Measurements from ENCODE around the gene ADH4.
"Not testable (repeated sequence)": the region's sequence is repeated elsewhere in the genome, so short reads cannot be mapped to it uniquely, and the experiment has no call there.

ADH4 gene

GRCh38 chr4:99100876-99101275 is 43.2 kb downstream of the ADH4 start:
- TF ChIP-seq EZH2 (IDR thresholded peaks at IDR 0.05; ENCODE audit: borderline replicate concordance, low read length) (no peak), CTCF (IDR thresholded peaks at IDR 0.05; ENCODE audit: low read length) (no peak)
- Histone ChIP-seq H3K36me3 (ENCODE audit: insufficient read depth, low read length) (no peaks in the 10 kb centered on the region), H3K27me3 (ENCODE audit: insufficient read depth, low read length) (no peaks in the 10 kb centered on the region), H3K79me2 (ENCODE audit: insufficient read depth, low read length) (no peaks in the 10 kb centered on the region), H3K27ac (ENCODE audit: low read depth, low read length, poor library complexity, severe bottlenecking) (no peak overlapping the region), H4K20me1 (ENCODE audit: insufficient read depth, low read length) (no peaks in the 10 kb centered on the region), H3K4me3 (ENCODE audit: low read depth, low read length, poor library complexity, severe bottlenecking) (no peak overlapping the region), H3K9me3 (ENCODE audit: low read length) (no peaks in the 10 kb centered on the region), H2AFZ (ENCODE audit: low read length) (no peak overlapping the region), H3K4me2 (ENCODE audit: low read length) (no peak overlapping the region), H3K9ac (ENCODE audit: low read length) (no peak overlapping the region), H3K4me1 (ENCODE audit: insufficient read depth, low read length, severe bottlenecking) (no peaks in the 10 kb centered on the region), H3F3A (ENCODE audit: insufficient read depth, low read length) (no peaks in the 10 kb centered on the region), H3K9me2 (ENCODE audit: low read depth, low read length) (no peaks in the 10 kb centered on the region)

- not testable (repeated sequence) for H3K4me2 ChIP-seq (ENCODE audit: low read length); H4K20me1 ChIP-seq (ENCODE audit: insufficient read depth, low read length); H3K27ac ChIP-seq (ENCODE audit: low read depth, low read length, poor library complexity, severe bottlenecking); H3K9ac ChIP-seq (ENCODE audit: low read length); H3K36me3 ChIP-seq (ENCODE audit: insufficient read depth, low read length); H3F3A ChIP-seq (ENCODE audit: insufficient read depth, low read length); H2AFZ ChIP-seq (ENCODE audit: low read length); H3K27me3 ChIP-seq (ENCODE audit: insufficient read depth, low read length); H3K9me2 ChIP-seq (ENCODE audit: low read depth, low read length); H3K4me1 ChIP-seq (ENCODE audit: insufficient read depth, low read length, severe bottlenecking); H3K4me3 ChIP-seq (ENCODE audit: low read depth, low read length, poor library complexity, severe bottlenecking); H3K79me2 ChIP-seq (ENCODE audit: insufficient read depth, low read length); H3K9me3 ChIP-seq (ENCODE audit: low read length)
Observed at GRCh38 chr4:99099814-99100213, 44.3 kb downstream of the ADH4 start.

GRCh38 chr4:99099311-99099710 is 44.8 kb downstream of the ADH4 start:
- no peak overlapping the region for H3K9ac ChIP-seq (ENCODE audit: low read length)
- H3K9me3 ChIP-seq (ENCODE audit: low read length): no peaks in the 10 kb centered on the region
- H3K4me1 ChIP-seq (ENCODE audit: insufficient read depth, low read length, severe bottlenecking): no peaks in the 10 kb centered on the region
- no peak overlapping the region for H3K4me3 ChIP-seq (ENCODE audit: low read depth, low read length, poor library complexity, severe bottlenecking)
- H3K36me3 ChIP-seq (ENCODE audit: insufficient read depth, low read length): no peaks in the 10 kb centered on the region
- no peaks in the 10 kb centered on the region for H3F3A ChIP-seq (ENCODE audit: insufficient read depth, low read length)
- H2AFZ ChIP-seq (ENCODE audit: low read length): no peak overlapping the region
- H3K27me3 ChIP-seq (ENCODE audit: insufficient read depth, low read length): no peaks in the 10 kb centered on the region
- H4K20me1 ChIP-seq (ENCODE audit: insufficient read depth, low read length): no peaks in the 10 kb centered on the region
- TF ChIP-seq CTCF (IDR thresholded peaks at IDR 0.05; ENCODE audit: low read length) (no peak), EZH2 (IDR thresholded peaks at IDR 0.05; ENCODE audit: borderline replicate concordance, low read length) (no peak)
- no peaks in the 10 kb centered on the region for H3K9me2 ChIP-seq (ENCODE audit: low read depth, low read length)
- no peak overlapping the region for H3K4me2 ChIP-seq (ENCODE audit: low read length)
- H3K27ac ChIP-seq (ENCODE audit: low read depth, low read length, poor library complexity, severe bottlenecking): no peak overlapping the region
- H3K79me2 ChIP-seq (ENCODE audit: insufficient read depth, low read length): no peaks in the 10 kb centered on the region

GRCh38 chr4:99091841-99092240 is 52.3 kb downstream of the ADH4 start:
- not testable (repeated sequence) for H3K9me2 ChIP-seq (ENCODE audit: low read depth, low read length); H3K9me3 ChIP-seq (ENCODE audit: low read length); H3K4me2 ChIP-seq (ENCODE audit: low read length); H3K4me3 ChIP-seq (ENCODE audit: low read depth, low read length, poor library complexity, severe bottlenecking); H3K9ac ChIP-seq (ENCODE audit: low read length); H3K27ac ChIP-seq (ENCODE audit: low read depth, low read length, poor library complexity, severe bottlenecking); H4K20me1 ChIP-seq (ENCODE audit: insufficient read depth, low read length); H3F3A ChIP-seq (ENCODE audit: insufficient read depth, low read length); H3K36me3 ChIP-seq (ENCODE audit: insufficient read depth, low read length); H2AFZ ChIP-seq (ENCODE audit: low read length); H3K27me3 ChIP-seq (ENCODE audit: insufficient read depth, low read length)
- peaks cover 22% of the 10 kb centered on the region for H3K4me1 ChIP-seq (ENCODE audit: insufficient read depth, low read length, severe bottlenecking)
- peaks cover 16% of the 10 kb centered on the region for H3K79me2 ChIP-seq (ENCODE audit: insufficient read depth, low read length)
